Transverse colon (tissue), 4 donors: ENCODE measurements around the gene CORIN. TPM values are rescaled to one million over a fixed set of nuclear protein-coding genes. Genes with fewer than 3 reads are reported as not detected.
A peak's percentile ranks its signal among the peaks of the same experiment; 100 is the strongest.

Experiments
- DNase-seq: peaks from one replicate; pipeline ENCODE4 v3.0.0-alpha.2; 2019
- H3K27ac ChIP-seq, 4 donors: fragments of 200-600 bp; sonication (generic); 2 replicates each; pipeline ENCODE4 v1.5.1; 2016 to 2018; ENCODE audit warnings: inconsistent platforms in 4 of 4
- H3K27me3 ChIP-seq: fragments of 200-600 bp; sonication (generic); 2 replicates; pipeline ENCODE4 v1.5.1; 2017; ENCODE audit warnings: inconsistent platforms
- H3K36me3 ChIP-seq, 4 donors: fragments of 200-600 bp; sonication (generic); 2 replicates each; pipeline ENCODE4 v1.5.1; 2017 to 2019; ENCODE audit warnings: inconsistent platforms in 4 of 4
- H3K4me1 ChIP-seq, 4 donors: fragments of 200-600 bp; sonication (generic); 2 replicates each; pipeline ENCODE4 v1.5.1; 2017 to 2020; ENCODE audit warnings: inconsistent platforms in 4 of 4
- H3K4me3 ChIP-seq, 4 donors: fragments of 200-600 bp; sonication (generic); 1 replicate in 1 of 4; 2 replicates in 3 of 4; pipeline versions ENCODE4 v1.5.1 to v1.6.1; 2017 to 2019; ENCODE audit warnings: inconsistent platforms in 4 of 4
- H3K9me3 ChIP-seq, 2 donors: fragments of 200-600 bp; sonication (generic); 2 replicates each; pipeline ENCODE4 v1.5.1; 2017 to 2019; ENCODE audit warnings: inconsistent platforms in 2 of 2
- CTCF ChIP-seq, 5 experiments: fragments of 200-600 bp in 3 of 5; fragments of 450-650 bp in 2 of 5; sonication (generic) in 3 of 5; IDR thresholded peaks; 1 replicate in 2 of 5; 2 replicates in 3 of 5; pipeline ENCODE4 v1.5.1; 2016 to 2017; ENCODE audit warnings: antibody characterized with exemption in 5 of 5, inconsistent platforms in 3 of 5, mild to moderate bottlenecking in 2 of 5, moderate library complexity in 1 of 5
- EP300 ChIP-seq: sonication (generic); formaldehyde crosslinking; IDR thresholded peaks from one replicate; pipeline ENCODE4 v1.6.1; 2017; ENCODE audit warnings: antibody characterized with exemption, low read depth
- POLR2A ChIP-seq: fragments of 450-650 bp; IDR thresholded peaks from one replicate; pipeline ENCODE4 v1.6.1; 2016; ENCODE audit warnings: antibody characterized with exemption, mild to moderate bottlenecking, moderate library complexity
- POLR2AphosphoS5 ChIP-seq, 3 donors: sonication (generic); formaldehyde crosslinking; IDR thresholded peaks; one replicate each; pipeline ENCODE4 v1.6.1; 2016; ENCODE audit warnings: antibody characterized with exemption in 3 of 3
- WGBS, 2 donors: methylation state at CpG; one replicate each; pipeline ENCODE4 v1.1.5; 2018; ENCODE audit warnings: low coverage in 1 of 2; 5-methylcytosine and 5-hydroxymethylcytosine counted together
- in situ Hi-C, 4 donors: fragments of 200-750 bp; cut with MboI; loops; one replicate each; pipeline versions ENCODE4 v1.15.0 to v1.15.1; 2017; ENCODE audit warnings: low sequenced_read_pairs in 3 of 4, low pct_ligation_motif_present in 1 of 4, low pct_unique_long_range_greater_than_20kb in 1 of 4
- intact Hi-C: fragments of 100-400 bp; cut with DNase I; formaldehyde crosslinking; loops from one replicate; pipeline ENCODE4 v1.15.1; 2023; ENCODE audit warnings: low total_unique reads
- total RNA-seq, 4 donors: library from RNA; depleted of rRNA; stranded (reverse); fragments of >200 nt; gene quantifications; one replicate each; pipeline ENCODE4 v1.1.0, GENCODE V29; 2016

The CORIN gene
- total RNA-seq, 4 donors from 2014 or later, result 0.82 to 1.6 TPM; not detected in 2

- in situ Hi-C loops (no loop called here), intact Hi-C loops (no loop called here)
- WGBS, 2 donors, result 74 to 81% methylated on average over 7 of the region's 7 CpGs
- H3K9me3 ChIP-seq, result no peaks in the 10 kb centered on the region
- H3K27me3 ChIP-seq, result no peaks in the 10 kb centered on the region
- peaks cover 0 to 30% (median 16%) of the 10 kb centered on the region in 4 donors for H3K36me3 ChIP-seq
- DNase-seq, result no peak
- H3K27ac ChIP-seq, result peak overlapping the region; percentile 44 to 53 (median 48)
- H3K4me3 ChIP-seq, result no peak overlapping the region
- TF ChIP-seq POLR2A (no peak), CTCF (IDR thresholded peaks at IDR 0.05) (no peak), POLR2AphosphoS5 (IDR thresholded peaks at IDR 0.05) (peak in 2 of 3 donors; percentile 9 to 10), EP300 (no peak)
- no peaks in the 10 kb centered on the region for H3K4me1 ChIP-seq
Observed at GRCh38 chr4:47577779-47578553, 259.9 kb downstream of the CORIN start.

GRCh38 chr4:47572981-47573380 lies 264.9 kb downstream of the CORIN start:
- no peak for DNase-seq
- H3K4me1 ChIP-seq, result no peaks in the 10 kb centered on the region
- no peaks in the 10 kb centered on the region for H3K27me3 ChIP-seq
- H3K27ac ChIP-seq, result no peak overlapping the region
- H3K36me3 ChIP-seq, result peaks cover 0 to 23% (median 11%) of the 10 kb centered on the region in 4 donors
- TF ChIP-seq CTCF (IDR thresholded peaks at IDR 0.05), result no peak
- no peak for TF ChIP-seq POLR2A
- no peak for TF ChIP-seq EP300
- no peak for TF ChIP-seq POLR2AphosphoS5 (IDR thresholded peaks at IDR 0.05)
- in situ Hi-C loops (no loop called here), intact Hi-C loops (no loop called here)
- H3K4me3 ChIP-seq, result no peak overlapping the region
- WGBS, 2 donors, result 70 to 87% methylated on average over 2 to 3 of the region's 3 CpGs
- H3K9me3 ChIP-seq, result no peaks in the 10 kb centered on the region

- Histone ChIP-seq H3K4me1 (no peaks in the 10 kb centered on the region), H3K9me3 (no peaks in the 10 kb centered on the region), H3K27me3 (no peaks in the 10 kb centered on the region), H3K36me3 (peaks cover 0 to 23% (median 10%) of the 10 kb centered on the region in 4 donors), H3K4me3 (no peak overlapping the region), H3K27ac (no peak overlapping the region)
- in situ Hi-C loops (no loop called here), intact Hi-C loops (loop anchor here (2.0 kb wide), 1 partner anchor 178 kb away; no protein-coding TSS in a partner anchor)
- TF ChIP-seq CTCF (IDR thresholded peaks at IDR 0.05), result no peak
- TF ChIP-seq POLR2AphosphoS5 (IDR thresholded peaks at IDR 0.05), result no peak
- TF ChIP-seq EP300, result no peak
- no peak for TF ChIP-seq POLR2A
- no peak for DNase-seq
Observed at GRCh38 chr4:47570816-47571215, 267.1 kb downstream of the CORIN start.

- H3K27me3 ChIP-seq, result no peaks in the 10 kb centered on the region
- peaks cover 0 to 3% (median 0%) of the 10 kb centered on the region in 4 donors for H3K4me1 ChIP-seq
- no peak for DNase-seq
- no peak overlapping the region for H3K27ac ChIP-seq
- WGBS, 2 donors, result 92 to 100% methylated on average over 1 of the region's 1 CpG
- H3K9me3 ChIP-seq, result no peaks in the 10 kb centered on the region
- no peak for TF ChIP-seq POLR2AphosphoS5 (IDR thresholded peaks at IDR 0.05)
- intact Hi-C loops, result loop anchor here (10.0 kb wide), 1 partner anchor 103 kb away; the partner anchor contains the start of gene COMMD8
- peaks cover 0 to 18% (median 3%) of the 10 kb centered on the region in 4 donors for H3K36me3 ChIP-seq
- no peak overlapping the region for H3K4me3 ChIP-seq
- in situ Hi-C loops, result no loop called here
Observed at GRCh38 chr4:47567511-47567910, 270.4 kb downstream of the CORIN start.
